Activated CD4-positive, alpha-beta T cell treated with anti-CD3 and anti-CD28 coated beads for 36 hours (primary cell): ENCODE results near the gene ARFGEF2. TPM values are rescaled to one million over a fixed set of nuclear protein-coding genes. Genes with fewer than 3 reads are reported as not detected.

Experiments
- ATAC-seq: fragments of 200-7000 bp; cut with Tn5 transposase; one replicate; pipeline ENCODE4 v1.10.0; 2021; ENCODE audit warnings: mild to moderate bottlenecking, moderate library complexity
- CTCF ChIA-PET: fragments of 350-600 bp; sonication (Branson Sonifier 250); formaldehyde crosslinking; loops from one replicate; lab custom pipeline; 2021; ENCODE audit warnings: antibody characterized with exemption; lab: Charles Lee
- POLR2A ChIA-PET: fragments of 350-600 bp; sonication (Branson Sonifier 250); formaldehyde crosslinking; loops from one replicate; lab custom pipeline; 2021; ENCODE audit warnings: antibody characterized with exemption, inconsistent platforms; lab: Charles Lee
- DNase-seq: peaks from one replicate; pipeline ENCODE4 v3.0.0-alpha.2; 2020
- H3K27ac Mint-ChIP-seq: one replicate; pipeline ENCODE4 v1.8.0; 2021; ENCODE audit warnings: mixed read lengths
- H3K27me3 Mint-ChIP-seq: one replicate; pipeline ENCODE4 v1.8.0; 2021; ENCODE audit warnings: mixed read lengths
- H3K36me3 Mint-ChIP-seq: one replicate; pipeline ENCODE4 v1.8.0; 2021; ENCODE audit warnings: low read depth, mixed read lengths
- H3K4me1 Mint-ChIP-seq: one replicate; pipeline ENCODE4 v1.8.0; 2021; ENCODE audit warnings: mixed read lengths
- H3K4me3 Mint-ChIP-seq: one replicate; pipeline ENCODE4 v1.8.0; 2021; ENCODE audit warnings: mild to moderate bottlenecking, moderate library complexity, mixed read lengths
- H3K9me3 Mint-ChIP-seq: one replicate; pipeline ENCODE4 v1.8.0; 2021; ENCODE audit warnings: low read depth, mixed read lengths
- intact Hi-C, 2 experiments: fragments of 100-400 bp; cut with DNase I in 1 of 2; cut with micrococcal nuclease in 1 of 2; formaldehyde crosslinking; loops; one replicate each; pipeline versions ENCODE4 v1.14.2 to v1.15.1; 2022 to 2024; cut with DNase I, micrococcal nuclease
- total RNA-seq, 2 experiments: library from RNA; stranded (reverse); gene quantifications; one replicate each; pipeline ENCODE4 v1.2.3, GENCODE V29; 2021

Gene ARFGEF2
- total RNA-seq, 2 experiments from 2014 or later, result 19.3 to 20.5 TPM

- no peak overlapping the region for H3K4me3 Mint-ChIP-seq
- intact Hi-C loops, result no loop called here
- H3K9me3 Mint-ChIP-seq, result no peaks in the 10 kb centered on the region
- POLR2A ChIA-PET, result no interaction called here
- no peak for ATAC-seq
- CTCF ChIA-PET, result interaction anchor here (0.8 kb wide), 1 partner anchor 110 kb away, joined by 3 read pairs; no protein-coding TSS in a partner anchor
- H3K4me1 Mint-ChIP-seq, result peaks cover 5% of the 10 kb centered on the region
- no peak overlapping the region for H3K27ac Mint-ChIP-seq
- DNase-seq, result no peak
- no peaks in the 10 kb centered on the region for H3K27me3 Mint-ChIP-seq
- peaks cover 40% of the 10 kb centered on the region for H3K36me3 Mint-ChIP-seq
Measured at GRCh38 chr20:48957053-48957481, 35.6 kb downstream of the ARFGEF2 start.

- intact Hi-C loops, result no loop called here
- Mint-ChIP-seq H3K27ac (no peak overlapping the region), H3K4me3 (no peak overlapping the region), H3K27me3 (no peaks in the 10 kb centered on the region), H3K36me3 (peaks cover 37% of the 10 kb centered on the region), H3K9me3 (no peaks in the 10 kb centered on the region), H3K4me1 (peaks cover 5% of the 10 kb centered on the region)
- no peak for ATAC-seq
- no peak for DNase-seq
- ChIA-PET CTCF (no interaction called here), POLR2A (interaction anchor here (0.8 kb wide), 1 partner anchor 87 kb away, joined by 4 read pairs; no protein-coding TSS in a partner anchor)
Measured at GRCh38 chr20:48957533-48957932, 36.0 kb downstream of the ARFGEF2 start.

GRCh38 chr20:48958743-48959142 lies 37.2 kb downstream of the ARFGEF2 start:
- no peak for ATAC-seq
- H3K36me3 Mint-ChIP-seq, result peaks cover 34% of the 10 kb centered on the region

GRCh38 chr20:48959899-48960550 lies 38.5 kb downstream of the ARFGEF2 start:
- Mint-ChIP-seq H3K4me3 (no peak overlapping the region), H3K27ac (no peak overlapping the region), H3K4me1 (peaks cover 5% of the 10 kb centered on the region), H3K36me3 (peaks cover 26% of the 10 kb centered on the region), H3K27me3 (no peaks in the 10 kb centered on the region), H3K9me3 (no peaks in the 10 kb centered on the region)
- DNase-seq (no peak), ATAC-seq (peak; percentile 85)
- POLR2A ChIA-PET, result no interaction called here
- intact Hi-C loops, result no loop called here
- CTCF ChIA-PET, result no interaction called here

More at GRCh38 chr20:48958743-48959142, 37.2 kb downstream of the ARFGEF2 start:
- peaks cover 5% of the 10 kb centered on the region for H3K4me1 Mint-ChIP-seq
- CTCF ChIA-PET, result no interaction called here
- no peaks in the 10 kb centered on the region for H3K27me3 Mint-ChIP-seq
- POLR2A ChIA-PET, result no interaction called here
- no peak overlapping the region for H3K4me3 Mint-ChIP-seq
- no peaks in the 10 kb centered on the region for H3K9me3 Mint-ChIP-seq
- no peak for DNase-seq
- H3K27ac Mint-ChIP-seq, result no peak overlapping the region
- intact Hi-C loops, result no loop called here

- Mint-ChIP-seq H3K36me3 (peaks cover 17% of the 10 kb centered on the region), H3K9me3 (no peaks in the 10 kb centered on the region), H3K4me1 (peaks cover 5% of the 10 kb centered on the region), H3K27me3 (no peaks in the 10 kb centered on the region), H3K27ac (no peak overlapping the region), H3K4me3 (no peak overlapping the region)
- intact Hi-C loops, result no loop called here
- ATAC-seq (no peak), DNase-seq (no peak)
- ChIA-PET POLR2A (no interaction called here), CTCF (no interaction called here)
Measured at GRCh38 chr20:48962421-48962820, 40.9 kb downstream of the ARFGEF2 start.

GRCh38 chr20:48962976-48963771 lies 41.7 kb downstream of the ARFGEF2 start:
- DNase-seq (no peak), ATAC-seq (no peak)
- Mint-ChIP-seq H3K27me3 (no peaks in the 10 kb centered on the region), H3K27ac (no peak overlapping the region), H3K9me3 (no peaks in the 10 kb centered on the region), H3K4me1 (peaks cover 5% of the 10 kb centered on the region), H3K4me3 (no peak overlapping the region), H3K36me3 (peaks cover 12% of the 10 kb centered on the region)
- ChIA-PET POLR2A (no interaction called here), CTCF (no interaction called here)
- intact Hi-C loops, result no loop called here

- H3K4me1 Mint-ChIP-seq, result no peaks in the 10 kb centered on the region
- H3K27me3 Mint-ChIP-seq, result no peaks in the 10 kb centered on the region
- no peak overlapping the region for H3K4me3 Mint-ChIP-seq
- H3K36me3 Mint-ChIP-seq, result peaks cover 21% of the 10 kb centered on the region
- no peak overlapping the region for H3K27ac Mint-ChIP-seq
- CTCF ChIA-PET, result interaction anchor here (0.5 to 1.2 kb wide), 3 partner anchors 25 to 166 kb away, joined by 3 read pairs; no protein-coding TSS in a partner anchor
- no peaks in the 10 kb centered on the region for H3K9me3 Mint-ChIP-seq
- intact Hi-C loops, result no loop called here
- ATAC-seq, result no peak
- POLR2A ChIA-PET, result no interaction called here
- no peak for DNase-seq
Measured at GRCh38 chr20:48965189-48965910, 43.8 kb downstream of the ARFGEF2 start.

GRCh38 chr20:48970681-48971365 lies 49.3 kb downstream of the ARFGEF2 start:
- Mint-ChIP-seq H3K4me3 (no peak overlapping the region), H3K27ac (no peak overlapping the region), H3K4me1 (no peaks in the 10 kb centered on the region), H3K27me3 (no peaks in the 10 kb centered on the region), H3K9me3 (no peaks in the 10 kb centered on the region), H3K36me3 (peaks cover 41% of the 10 kb centered on the region)
- intact Hi-C loops, result no loop called here
- DNase-seq, result no peak
- POLR2A ChIA-PET, result no interaction called here
- no peak for ATAC-seq
- CTCF ChIA-PET, result no interaction called here

GRCh38 chr20:48971956-48972355 lies 50.4 kb downstream of the ARFGEF2 start:
- H3K9me3 Mint-ChIP-seq, result no peaks in the 10 kb centered on the region
- ATAC-seq, result no peak
- CTCF ChIA-PET, result no interaction called here
- H3K27me3 Mint-ChIP-seq, result no peaks in the 10 kb centered on the region
- H3K27ac Mint-ChIP-seq, result no peak overlapping the region
- POLR2A ChIA-PET, result no interaction called here
- no peak overlapping the region for H3K4me3 Mint-ChIP-seq
- intact Hi-C loops, result no loop called here
- no peak for DNase-seq
- H3K4me1 Mint-ChIP-seq, result no peaks in the 10 kb centered on the region
- H3K36me3 Mint-ChIP-seq, result peaks cover 42% of the 10 kb centered on the region

- H3K4me3 Mint-ChIP-seq, result no peak overlapping the region
- DNase-seq (no peak), ATAC-seq (no peak)
- CTCF ChIA-PET, result no interaction called here
- intact Hi-C loops, result no loop called here
- no peak overlapping the region for H3K27ac Mint-ChIP-seq
- POLR2A ChIA-PET, result no interaction called here
- H3K4me1 Mint-ChIP-seq, result no peaks in the 10 kb centered on the region
- no peaks in the 10 kb centered on the region for H3K27me3 Mint-ChIP-seq
- no peaks in the 10 kb centered on the region for H3K9me3 Mint-ChIP-seq
- H3K36me3 Mint-ChIP-seq, result peaks cover 48% of the 10 kb centered on the region
Measured at GRCh38 chr20:48972816-48973215, 51.3 kb downstream of the ARFGEF2 start.

- Mint-ChIP-seq H3K9me3 (no peaks in the 10 kb centered on the region), H3K4me1 (no peaks in the 10 kb centered on the region), H3K27me3 (no peaks in the 10 kb centered on the region), H3K36me3 (peaks cover 55% of the 10 kb centered on the region), H3K27ac (no peak overlapping the region), H3K4me3 (no peak overlapping the region)
- POLR2A ChIA-PET, result no interaction called here
- DNase-seq, result no peak
- no peak for ATAC-seq
- CTCF ChIA-PET, result no interaction called here
- intact Hi-C loops, result no loop called here
Measured at GRCh38 chr20:48975955-48976354, 54.4 kb downstream of the ARFGEF2 start.
